AG09309 (cell line): Measurements from ENCODE around the gene TMEM120B.

Experiments used
- DNase-seq: peaks from one replicate; pipeline ENCODE4 v3.0.0-alpha.2; 2010; ENCODE audit warnings: low read depth
- H3K4me3 ChIP-seq: 2 replicates; pipeline ENCODE4 v1.5.1; 2011; ENCODE audit warnings: mild to moderate bottlenecking, low read depth, low read length, moderate library complexity; ENCODE audit not compliant: control insufficient read depth
- TF ChIP-seq, protein P1 (sequence below): IDR thresholded peaks from 2 replicates; pipeline ENCODE4 v1.5.1; 2011; ENCODE audit warnings: mild to moderate bottlenecking, low read depth, low read length, inconsistent platforms; ENCODE audit not compliant: insufficient read depth, control insufficient read depth; ENCODE audit errors: missing control alignments

TMEM120B gene

DNA sequence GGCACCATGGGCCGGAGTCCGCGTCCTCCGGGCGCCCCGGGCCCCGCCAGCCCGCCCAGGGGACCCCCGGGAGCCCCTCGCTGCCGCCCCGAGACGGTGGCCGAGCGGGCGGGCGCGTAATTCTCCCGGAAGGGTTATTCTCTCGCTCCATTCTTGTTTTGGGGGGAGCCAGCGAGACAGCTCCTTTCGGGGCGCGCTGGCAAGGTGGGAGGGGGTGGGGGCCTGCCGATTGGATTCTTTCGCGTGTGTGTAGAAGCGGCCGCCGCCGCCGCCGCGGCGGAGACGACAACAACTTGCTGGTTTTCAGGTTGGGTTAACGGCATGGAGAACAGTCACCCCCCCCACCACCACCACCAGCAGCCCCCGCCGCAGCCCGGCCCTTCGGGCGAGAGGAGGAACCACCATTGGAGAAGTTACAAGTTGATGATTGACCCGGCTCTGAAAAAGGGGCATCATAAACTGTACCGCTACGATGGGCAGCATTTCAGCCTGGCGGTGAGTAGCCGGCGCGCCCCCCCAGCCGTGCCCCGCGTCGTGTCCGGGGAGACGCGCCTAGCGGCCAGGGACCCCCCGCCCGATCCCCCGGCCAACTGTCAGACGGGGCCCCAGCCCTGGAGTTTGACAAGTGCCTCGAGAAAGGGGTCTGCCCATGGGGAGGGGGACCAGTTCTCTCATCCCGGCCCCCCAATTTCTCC, 92.0 kb downstream of the TMEM120B start:
- TF ChIP-seq, protein P1, sequence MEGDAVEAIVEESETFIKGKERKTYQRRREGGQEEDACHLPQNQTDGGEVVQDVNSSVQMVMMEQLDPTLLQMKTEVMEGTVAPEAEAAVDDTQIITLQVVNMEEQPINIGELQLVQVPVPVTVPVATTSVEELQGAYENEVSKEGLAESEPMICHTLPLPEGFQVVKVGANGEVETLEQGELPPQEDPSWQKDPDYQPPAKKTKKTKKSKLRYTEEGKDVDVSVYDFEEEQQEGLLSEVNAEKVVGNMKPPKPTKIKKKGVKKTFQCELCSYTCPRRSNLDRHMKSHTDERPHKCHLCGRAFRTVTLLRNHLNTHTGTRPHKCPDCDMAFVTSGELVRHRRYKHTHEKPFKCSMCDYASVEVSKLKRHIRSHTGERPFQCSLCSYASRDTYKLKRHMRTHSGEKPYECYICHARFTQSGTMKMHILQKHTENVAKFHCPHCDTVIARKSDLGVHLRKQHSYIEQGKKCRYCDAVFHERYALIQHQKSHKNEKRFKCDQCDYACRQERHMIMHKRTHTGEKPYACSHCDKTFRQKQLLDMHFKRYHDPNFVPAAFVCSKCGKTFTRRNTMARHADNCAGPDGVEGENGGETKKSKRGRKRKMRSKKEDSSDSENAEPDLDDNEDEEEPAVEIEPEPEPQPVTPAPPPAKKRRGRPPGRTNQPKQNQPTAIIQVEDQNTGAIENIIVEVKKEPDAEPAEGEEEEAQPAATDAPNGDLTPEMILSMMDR, result no peak
- peak overlapping the region; percentile 70 for H3K4me3 ChIP-seq
- DNase-seq, result no peak

DNA sequence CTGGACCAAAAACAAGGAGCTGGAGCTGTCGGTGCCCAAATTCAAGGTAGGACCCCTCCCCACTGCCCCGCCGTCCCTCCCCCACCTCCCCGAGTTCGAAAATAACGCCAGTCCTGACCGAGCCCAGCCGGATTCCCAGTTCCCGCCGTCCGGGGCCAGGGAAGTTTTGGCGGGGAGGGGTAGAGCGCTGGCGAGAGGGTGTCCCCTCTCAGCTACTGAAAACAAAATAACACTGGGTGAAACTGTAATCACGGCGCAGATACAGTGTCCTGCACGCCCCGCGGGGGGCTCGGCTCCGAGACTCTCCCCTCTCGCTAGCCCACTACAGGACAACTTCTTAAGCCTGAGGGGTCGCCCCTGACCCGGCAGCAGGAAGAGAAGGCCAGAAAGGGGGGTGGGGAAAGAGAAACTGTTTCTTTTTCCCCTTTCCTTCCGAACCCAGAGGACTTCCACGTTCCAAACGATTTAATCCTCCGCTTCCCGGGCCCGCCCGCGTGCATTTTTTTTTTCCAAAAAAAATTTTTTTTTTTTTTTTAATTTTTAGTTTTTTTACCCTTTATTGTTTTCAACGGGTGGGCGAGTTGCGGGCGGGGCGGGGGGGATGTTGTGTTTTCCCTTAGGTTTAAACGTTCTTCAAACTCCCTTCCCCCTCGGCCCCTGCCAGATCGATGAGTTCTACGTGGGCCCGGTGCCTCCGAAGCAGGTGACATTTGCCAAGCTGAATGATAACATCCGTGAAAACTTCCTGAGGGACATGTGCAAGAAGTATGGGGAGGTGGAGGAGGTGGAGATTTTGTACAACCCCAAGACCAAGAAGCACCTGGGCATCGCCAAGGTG, 92.8 kb downstream of the TMEM120B start:
- TF ChIP-seq, protein P1, result no peak
- DNase-seq, result no peak
- peak overlapping the region; percentile 70 for H3K4me3 ChIP-seq

DNA sequence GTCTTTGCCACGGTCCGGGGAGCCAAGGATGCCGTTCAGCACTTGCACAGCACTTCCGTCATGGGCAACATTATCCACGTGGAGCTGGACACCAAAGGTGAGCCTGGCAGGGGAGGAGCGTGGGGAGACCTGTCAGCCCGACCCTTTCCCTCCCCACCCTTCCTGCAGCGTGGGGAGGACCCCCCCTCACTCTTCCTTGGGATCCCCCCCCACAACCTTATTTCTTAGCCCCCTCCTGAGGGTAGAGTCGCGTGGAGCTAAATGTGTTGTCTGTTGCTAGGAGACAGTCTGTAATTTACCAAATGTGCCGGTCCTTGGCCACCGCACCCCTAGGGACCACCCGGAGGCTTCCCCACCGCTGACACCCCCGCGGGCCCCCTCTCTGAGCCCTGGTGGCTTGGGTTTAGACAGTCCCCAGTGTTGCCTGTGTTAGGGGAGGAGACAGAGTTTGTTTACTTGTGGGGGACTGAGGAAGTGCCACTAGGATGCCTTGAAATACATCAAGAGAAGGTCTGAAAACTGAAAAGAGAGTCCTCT, 93.5 kb downstream of the TMEM120B start:
- H3K4me3 ChIP-seq, result peak overlapping the region; percentile 70
- TF ChIP-seq, protein P1, result no peak
- DNase-seq, result no peak

DNA sequence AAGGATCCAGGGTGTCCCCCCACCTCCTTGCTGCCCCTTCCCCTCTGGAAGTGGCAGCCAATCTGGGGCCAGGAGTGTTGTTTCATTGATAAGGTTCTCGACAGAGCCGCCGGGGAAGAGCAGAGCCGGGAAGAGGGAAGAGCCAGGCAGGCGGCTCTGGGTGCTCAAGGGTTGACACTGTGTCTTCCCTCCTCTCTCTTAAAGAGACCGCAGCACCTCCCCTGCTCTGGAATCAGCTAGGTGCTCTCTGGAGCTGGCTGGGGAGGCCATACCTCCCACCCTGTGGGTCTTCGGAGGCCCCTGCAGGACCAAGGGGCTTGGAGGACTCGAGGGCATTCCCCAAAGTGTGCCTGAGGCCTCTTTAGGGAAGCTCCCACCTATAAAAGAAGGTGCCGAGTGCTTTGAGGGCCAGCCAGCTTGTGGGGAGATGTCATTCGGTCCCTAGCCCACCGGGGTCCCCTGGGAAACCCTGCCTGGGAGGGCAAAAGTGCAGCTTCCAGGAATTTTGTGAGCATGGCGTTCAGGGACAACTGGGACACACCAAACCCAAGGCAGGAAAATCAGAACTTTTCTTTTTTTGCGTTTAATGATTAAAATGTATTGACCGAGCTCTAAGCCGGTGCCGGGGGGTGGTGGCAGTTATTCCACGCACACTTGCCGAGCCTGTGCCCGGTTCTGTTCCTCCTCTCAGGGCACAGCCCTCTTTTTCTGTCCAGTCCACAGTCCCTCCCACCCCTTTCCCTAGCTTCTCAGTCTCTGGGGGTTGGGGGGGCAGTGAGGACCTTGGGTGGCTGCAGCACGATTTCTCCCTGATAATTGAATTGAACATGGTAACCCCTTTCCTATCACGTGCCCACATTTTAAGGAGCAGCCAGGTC, 94.2 kb downstream of the TMEM120B start:
- DNase-seq, result no peak
- H3K4me3 ChIP-seq, result peak overlapping the region; percentile 70
- TF ChIP-seq, protein P1, result no peak

DNA sequence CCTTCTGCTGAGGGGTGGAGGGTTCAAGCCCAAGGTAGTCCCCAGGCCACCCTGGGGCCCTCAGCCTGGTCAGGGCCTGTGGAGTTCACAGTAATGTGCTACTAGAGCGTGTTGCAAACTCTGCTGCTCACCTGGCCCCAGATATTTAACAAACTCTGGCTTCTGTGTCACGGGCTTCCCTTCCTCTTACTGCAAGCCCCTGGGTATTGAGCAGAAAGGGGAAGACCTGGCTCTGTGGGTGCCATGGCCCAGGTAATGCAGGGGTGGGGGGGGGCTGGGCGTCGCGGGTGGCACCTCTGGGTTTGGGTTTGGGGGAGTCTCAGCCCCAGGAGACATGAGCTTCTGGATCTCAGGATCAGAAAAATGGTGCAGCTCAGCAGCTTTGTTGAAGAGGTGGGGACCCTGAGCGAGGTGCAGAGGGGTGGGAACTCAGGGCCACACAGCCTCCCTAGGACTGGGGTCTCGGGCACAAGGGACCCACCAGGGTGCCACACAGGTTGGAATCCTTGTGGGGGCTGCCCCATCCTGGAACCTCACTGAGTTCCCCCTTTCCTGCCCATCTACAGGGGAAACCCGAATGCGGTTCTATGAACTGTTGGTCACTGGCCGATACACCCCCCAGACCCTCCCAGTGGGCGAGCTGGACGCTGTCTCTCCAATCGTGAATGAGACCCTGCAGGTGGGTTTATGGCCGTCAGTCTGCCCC, 95.2 kb downstream of the TMEM120B start:
- DNase-seq, result no peak
- no peak overlapping the region for H3K4me3 ChIP-seq
- TF ChIP-seq, protein P1, result no peak
